HL-60 (cell line): Measurements from ENCODE around the gene BTBD2.
"Not testable (repeated sequence)": the region's sequence is repeated elsewhere in the genome, so short reads cannot be mapped to it uniquely, and the experiment has no call there.

ENCODE experiments used
- DNase-seq, 2 experiments: peaks; one replicate each; pipeline ENCODE4 v3.0.0-alpha.2; 2010 to 2020; ENCODE audit warnings: low read depth in 1 of 2, low spot score in 1 of 2
- H3K27ac ChIP-seq: fragments of 250-450 bp; sonication (Bioruptor Pico); replicated peaks from 2 replicates; pipeline ENCODE4 v1.5.1; 2020; ENCODE audit warnings: mild to moderate bottlenecking, moderate library complexity
- H3K27me3 ChIP-seq: fragments of 250-450 bp; sonication (Bioruptor Pico); 2 replicates; pipeline ENCODE4 v1.5.1; 2021; ENCODE audit warnings: mild to moderate bottlenecking, moderate library complexity; ENCODE audit not compliant: insufficient read depth, poor library complexity, severe bottlenecking
- H3K4me3 ChIP-seq: replicated peaks from 2 replicates; pipeline ENCODE4 v1.5.1; 2011; ENCODE audit warnings: mild to moderate bottlenecking, control low read depth, low read length; ENCODE audit not compliant: insufficient read depth
- GABPA ChIP-seq: IDR thresholded peaks from 2 replicates; pipeline ENCODE4 v1.6.1; 2012; ENCODE audit warnings: low read depth
- POLR2AphosphoS5 ChIP-seq: IDR thresholded peaks from 2 replicates; pipeline ENCODE4 v1.6.1; 2012; ENCODE audit warnings: low read depth
- SPI1 ChIP-seq: IDR thresholded peaks from 2 replicates; pipeline ENCODE4 v1.6.1; 2012; ENCODE audit warnings: low read depth, mild to moderate bottlenecking, borderline replicate concordance
- TF ChIP-seq, protein P1 (sequence below): IDR thresholded peaks from one replicate; pipeline ENCODE4 v1.5.1; 2011; ENCODE audit warnings: low read length, control low read depth, inconsistent platforms; ENCODE audit not compliant: insufficient read depth
- TF ChIP-seq, protein P2 (sequence below): IDR thresholded peaks from 2 replicates; pipeline ENCODE4 v1.6.1; 2012; ENCODE audit warnings: low read depth; ENCODE audit not compliant: insufficient replicate concordance

BTBD2 gene

DNA sequence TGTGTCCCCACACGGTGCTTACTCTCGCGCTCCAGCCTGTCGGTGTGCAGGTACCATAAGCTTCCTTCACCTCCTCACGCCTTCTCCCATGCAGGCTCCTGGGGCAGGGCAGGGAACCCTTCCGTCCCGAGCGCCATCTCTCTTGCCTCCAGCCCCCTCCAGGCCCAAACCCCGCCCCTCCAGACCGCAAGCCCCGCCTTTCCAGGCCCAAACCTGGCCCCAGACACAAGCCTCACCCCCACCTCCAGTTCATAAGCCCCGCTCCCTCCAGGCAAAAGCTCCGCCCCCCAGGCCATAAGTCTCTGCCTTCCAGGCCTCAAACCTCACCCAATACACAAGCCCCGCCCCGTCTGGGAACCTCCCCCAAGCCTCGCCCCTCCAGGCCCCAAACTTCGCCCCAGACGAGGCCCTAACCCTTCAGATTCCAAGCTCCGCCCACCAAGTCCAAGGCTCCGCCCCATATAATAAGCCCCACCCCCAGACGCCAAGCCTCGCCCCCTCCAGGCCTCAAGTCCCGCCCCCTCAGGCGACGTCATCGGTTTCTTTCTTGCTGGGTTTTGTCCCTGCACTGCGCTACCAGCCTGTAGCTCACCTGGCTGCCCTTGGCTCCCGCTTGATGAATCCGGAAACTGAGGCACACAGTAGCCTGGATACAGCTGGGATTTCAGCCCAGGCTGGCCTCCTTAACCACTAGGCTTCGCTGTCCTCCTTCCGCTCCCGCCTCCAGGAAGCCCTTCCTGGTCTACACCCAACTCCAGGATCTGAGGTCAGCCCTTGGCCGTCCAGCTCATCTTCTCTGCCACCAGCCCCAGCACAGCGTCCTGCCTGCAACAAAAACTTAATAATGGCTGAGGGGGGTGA lies 19.4 kb upstream of the BTBD2 start:
- TF ChIP-seq, protein P1, sequence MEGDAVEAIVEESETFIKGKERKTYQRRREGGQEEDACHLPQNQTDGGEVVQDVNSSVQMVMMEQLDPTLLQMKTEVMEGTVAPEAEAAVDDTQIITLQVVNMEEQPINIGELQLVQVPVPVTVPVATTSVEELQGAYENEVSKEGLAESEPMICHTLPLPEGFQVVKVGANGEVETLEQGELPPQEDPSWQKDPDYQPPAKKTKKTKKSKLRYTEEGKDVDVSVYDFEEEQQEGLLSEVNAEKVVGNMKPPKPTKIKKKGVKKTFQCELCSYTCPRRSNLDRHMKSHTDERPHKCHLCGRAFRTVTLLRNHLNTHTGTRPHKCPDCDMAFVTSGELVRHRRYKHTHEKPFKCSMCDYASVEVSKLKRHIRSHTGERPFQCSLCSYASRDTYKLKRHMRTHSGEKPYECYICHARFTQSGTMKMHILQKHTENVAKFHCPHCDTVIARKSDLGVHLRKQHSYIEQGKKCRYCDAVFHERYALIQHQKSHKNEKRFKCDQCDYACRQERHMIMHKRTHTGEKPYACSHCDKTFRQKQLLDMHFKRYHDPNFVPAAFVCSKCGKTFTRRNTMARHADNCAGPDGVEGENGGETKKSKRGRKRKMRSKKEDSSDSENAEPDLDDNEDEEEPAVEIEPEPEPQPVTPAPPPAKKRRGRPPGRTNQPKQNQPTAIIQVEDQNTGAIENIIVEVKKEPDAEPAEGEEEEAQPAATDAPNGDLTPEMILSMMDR: no peak
- no peak for TF ChIP-seq SPI1
- TF ChIP-seq GABPA: no peak
- TF ChIP-seq, protein P2, sequence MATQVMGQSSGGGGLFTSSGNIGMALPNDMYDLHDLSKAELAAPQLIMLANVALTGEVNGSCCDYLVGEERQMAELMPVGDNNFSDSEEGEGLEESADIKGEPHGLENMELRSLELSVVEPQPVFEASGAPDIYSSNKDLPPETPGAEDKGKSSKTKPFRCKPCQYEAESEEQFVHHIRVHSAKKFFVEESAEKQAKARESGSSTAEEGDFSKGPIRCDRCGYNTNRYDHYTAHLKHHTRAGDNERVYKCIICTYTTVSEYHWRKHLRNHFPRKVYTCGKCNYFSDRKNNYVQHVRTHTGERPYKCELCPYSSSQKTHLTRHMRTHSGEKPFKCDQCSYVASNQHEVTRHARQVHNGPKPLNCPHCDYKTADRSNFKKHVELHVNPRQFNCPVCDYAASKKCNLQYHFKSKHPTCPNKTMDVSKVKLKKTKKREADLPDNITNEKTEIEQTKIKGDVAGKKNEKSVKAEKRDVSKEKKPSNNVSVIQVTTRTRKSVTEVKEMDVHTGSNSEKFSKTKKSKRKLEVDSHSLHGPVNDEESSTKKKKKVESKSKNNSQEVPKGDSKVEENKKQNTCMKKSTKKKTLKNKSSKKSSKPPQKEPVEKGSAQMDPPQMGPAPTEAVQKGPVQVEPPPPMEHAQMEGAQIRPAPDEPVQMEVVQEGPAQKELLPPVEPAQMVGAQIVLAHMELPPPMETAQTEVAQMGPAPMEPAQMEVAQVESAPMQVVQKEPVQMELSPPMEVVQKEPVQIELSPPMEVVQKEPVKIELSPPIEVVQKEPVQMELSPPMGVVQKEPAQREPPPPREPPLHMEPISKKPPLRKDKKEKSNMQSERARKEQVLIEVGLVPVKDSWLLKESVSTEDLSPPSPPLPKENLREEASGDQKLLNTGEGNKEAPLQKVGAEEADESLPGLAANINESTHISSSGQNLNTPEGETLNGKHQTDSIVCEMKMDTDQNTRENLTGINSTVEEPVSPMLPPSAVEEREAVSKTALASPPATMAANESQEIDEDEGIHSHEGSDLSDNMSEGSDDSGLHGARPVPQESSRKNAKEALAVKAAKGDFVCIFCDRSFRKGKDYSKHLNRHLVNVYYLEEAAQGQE: no peak
- TF ChIP-seq POLR2AphosphoS5: no peak
- Histone ChIP-seq H3K27me3 (no peaks in the 10 kb centered on the region), H3K27ac (no peak overlapping the region), H3K4me3 (no peak overlapping the region)
- no peak for DNase-seq

DNA sequence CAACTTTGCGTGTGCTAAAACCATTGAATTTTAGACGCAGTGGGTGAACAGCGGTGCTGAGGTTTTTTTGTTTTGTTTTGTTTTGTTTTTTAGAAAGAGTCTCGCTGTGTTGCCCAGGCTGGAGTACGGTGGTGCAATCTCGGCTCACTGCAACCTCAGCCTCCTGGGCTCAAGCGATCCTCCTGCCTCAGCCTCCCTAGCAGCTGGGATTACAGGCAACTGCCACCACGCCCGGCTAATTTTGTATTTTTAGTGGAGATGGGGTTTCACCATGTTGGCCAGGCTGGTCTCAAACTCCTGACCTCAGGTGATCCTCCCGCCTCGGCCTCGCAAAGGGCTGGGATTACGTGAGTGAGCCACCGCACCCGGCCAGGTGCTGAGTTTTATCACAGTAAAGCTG lies 18.7 kb upstream of the BTBD2 start:
- DNase-seq, H3K27me3 ChIP-seq, H3K27ac ChIP-seq, H3K4me3 ChIP-seq: not testable (repeated sequence)

DNA sequence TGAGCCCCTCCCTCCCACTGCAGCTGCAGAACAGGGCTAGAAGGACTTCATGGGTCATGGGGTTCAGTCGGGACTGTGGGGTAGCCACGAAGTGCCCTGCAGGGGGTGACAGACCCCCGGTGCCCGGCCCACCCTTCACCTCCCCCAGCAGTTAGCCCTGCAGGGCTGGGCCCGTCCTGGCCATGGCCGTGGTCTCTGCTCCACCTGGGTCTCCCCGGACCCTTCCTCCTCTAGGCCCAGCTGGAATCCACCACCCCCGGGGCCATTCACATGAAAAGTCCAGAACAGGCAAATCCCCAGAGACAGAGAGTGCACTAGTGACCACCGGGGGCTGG lies 18.3 kb upstream of the BTBD2 start:
- Histone ChIP-seq H3K4me3 (no peak overlapping the region), H3K27ac (no peak overlapping the region), H3K27me3 (no peaks in the 10 kb centered on the region)
- TF ChIP-seq POLR2AphosphoS5 (no peak), SPI1 (no peak), GABPA (no peak)
- TF ChIP-seq, protein P1: no peak
- TF ChIP-seq, protein P2: no peak
- DNase-seq: no peak

DNA sequence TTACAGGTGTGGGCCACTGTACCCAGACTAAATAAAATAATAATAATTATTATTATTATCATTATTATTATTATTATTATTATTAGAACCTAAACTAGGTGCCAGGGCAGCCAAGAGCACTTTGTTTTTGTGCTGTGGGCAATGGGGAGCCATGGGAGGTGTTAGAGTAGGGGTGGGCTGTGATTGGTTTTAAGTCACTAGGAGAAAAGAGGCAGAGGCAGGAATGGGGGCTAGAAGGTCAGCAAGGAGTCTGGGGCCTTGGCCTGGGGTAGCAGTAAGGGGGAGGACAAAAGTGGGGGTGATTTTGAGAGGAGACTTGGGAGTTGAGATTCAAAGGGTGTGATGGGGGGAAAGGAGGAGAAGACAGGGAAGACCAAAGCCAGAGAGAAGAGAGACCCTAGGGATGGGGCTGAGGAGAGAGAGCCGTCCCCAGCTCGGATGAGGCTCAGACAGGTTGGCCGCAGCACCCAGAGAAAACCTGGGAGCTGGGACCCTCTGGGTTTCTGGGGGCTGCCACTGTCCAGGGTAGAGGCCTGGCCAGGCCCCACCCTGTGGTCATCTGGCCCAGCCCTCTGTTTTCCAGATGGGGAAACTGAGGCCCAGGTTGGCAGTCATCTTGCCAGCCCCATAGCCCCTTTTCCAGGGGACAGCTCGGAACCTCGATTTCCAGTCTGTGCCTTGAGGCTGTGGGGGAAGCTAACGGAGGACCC lies 17.8 kb upstream of the BTBD2 start:
- TF ChIP-seq GABPA (no peak), POLR2AphosphoS5 (no peak)
- TF ChIP-seq, protein P2: no peak
- TF ChIP-seq, protein P1: no peak
- DNase-seq: no peak
- H3K27me3 ChIP-seq: no peaks in the 10 kb centered on the region
- no peak overlapping the region for H3K27ac ChIP-seq
- H3K4me3 ChIP-seq: no peak overlapping the region
